ENCODE data around the gene BCAS3. TPM values are rescaled to one million over a fixed set of nuclear protein-coding genes. Genes with fewer than 3 reads are reported as not detected.
"Not testable (repeated sequence)": the region's sequence is repeated elsewhere in the genome, so short reads cannot be mapped to it uniquely, and the experiment has no call there.

BCAS3 gene
- total RNA-seq, 1 experiment from 2014 or later: 4.2 TPM

DNA sequence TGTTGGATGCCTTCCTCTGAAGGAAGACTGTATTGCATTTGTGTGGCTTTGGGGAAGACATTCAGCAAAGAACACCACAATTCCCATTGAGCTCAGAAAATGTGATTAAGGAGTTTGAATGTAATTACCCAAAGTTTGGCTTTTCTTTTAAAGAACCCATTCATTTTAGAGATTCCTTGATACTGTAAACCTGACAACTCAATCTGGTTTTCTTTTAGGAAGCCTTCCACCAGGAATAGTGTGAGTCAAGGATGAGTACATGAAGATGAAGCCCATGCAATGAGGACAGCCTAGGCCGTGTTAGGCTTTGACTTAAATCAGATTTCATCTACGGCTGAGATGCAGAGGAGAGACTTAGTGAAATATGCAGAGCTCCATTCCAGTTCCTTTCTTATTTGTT lies 450.3 kb downstream of the BCAS3 start:
- no peak for DNase-seq (ENCODE audit: low read depth)

DNA sequence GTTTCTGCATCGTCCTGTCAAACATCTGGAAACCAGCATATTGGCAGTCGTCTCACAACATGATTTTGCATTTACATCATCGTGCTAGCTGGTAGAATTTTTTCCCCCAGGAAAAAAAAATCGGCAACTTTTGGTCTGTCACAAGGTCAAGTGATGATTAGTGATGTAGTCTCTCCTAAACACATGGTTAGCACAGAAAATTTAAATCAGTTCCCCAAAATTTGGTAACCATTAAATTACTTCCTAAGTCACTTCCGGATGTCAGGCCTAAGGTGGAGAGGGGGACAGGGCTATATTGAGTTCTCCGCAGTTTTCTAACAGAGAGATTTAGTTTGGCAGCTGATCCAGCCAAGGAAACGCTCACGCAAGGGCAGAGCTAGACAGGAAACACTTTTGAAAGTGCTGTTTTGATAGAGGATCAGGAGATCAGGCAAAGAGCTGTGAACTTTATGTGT lies 451.0 kb downstream of the BCAS3 start:
- DNase-seq (ENCODE audit: low read depth): no peak

DNA sequence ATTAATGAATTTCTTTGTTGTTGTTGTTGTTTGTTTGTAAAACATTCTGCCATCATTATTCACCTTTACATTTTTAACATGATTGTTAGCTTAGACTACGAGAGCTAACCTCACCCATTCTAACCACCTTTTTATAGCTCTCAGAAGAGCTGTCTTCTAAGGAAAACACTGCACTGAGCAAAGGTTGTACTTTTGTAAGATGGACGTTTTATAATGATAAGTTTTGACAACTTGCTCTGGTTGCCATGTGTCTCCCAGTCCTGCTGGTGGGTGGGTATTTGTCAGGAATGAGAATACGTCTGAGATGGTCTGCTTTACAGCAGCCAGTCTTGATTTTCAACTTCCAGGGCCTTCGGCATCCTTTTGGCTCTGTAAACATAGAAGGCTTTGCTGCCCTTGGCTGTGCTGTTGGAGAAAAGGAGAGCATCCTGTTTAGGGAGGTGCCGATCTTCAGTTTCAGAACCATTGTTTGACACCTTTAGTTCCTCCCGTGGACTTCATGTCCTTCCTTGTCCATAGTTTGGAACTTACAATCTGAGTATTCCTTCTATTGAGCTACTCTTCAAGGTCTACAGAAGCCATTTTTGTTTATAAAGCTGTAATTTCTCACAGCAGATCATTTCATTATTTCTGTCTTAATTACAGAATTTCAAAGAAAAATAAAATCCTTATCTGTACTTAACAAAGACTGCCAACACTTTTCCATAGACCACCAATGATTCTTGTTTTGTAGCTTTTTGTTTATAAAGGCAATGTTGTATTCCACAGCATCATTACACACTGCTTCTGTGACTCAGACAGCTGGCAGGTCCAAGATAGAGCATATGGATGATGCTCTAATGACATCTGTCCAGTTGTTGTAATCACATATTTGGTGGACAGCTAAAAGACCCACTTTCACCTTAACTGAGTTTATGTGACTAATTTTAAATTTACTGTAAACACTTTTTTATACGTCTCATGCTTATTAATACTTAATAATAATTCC lies 451.9 kb downstream of the BCAS3 start:
- DNase-seq (ENCODE audit: low read depth): no peak

DNA sequence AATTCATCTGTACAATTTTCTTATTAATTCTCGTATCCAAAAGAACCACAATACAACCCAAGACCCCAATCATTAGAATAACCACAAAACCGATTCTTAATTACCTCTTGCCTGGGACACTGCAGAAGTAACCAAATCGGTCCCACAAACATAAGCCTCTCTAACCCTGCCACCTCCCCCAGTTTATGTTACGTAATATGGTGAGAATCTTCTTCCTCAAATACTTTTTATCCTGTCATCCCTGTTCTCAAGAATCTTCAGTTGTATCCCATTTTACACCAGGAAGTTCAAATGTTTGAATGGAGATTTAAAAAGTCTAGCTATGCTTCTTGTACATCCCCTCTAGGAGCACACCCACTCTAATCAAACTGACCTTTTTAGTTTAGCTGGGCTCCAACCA lies 452.7 kb downstream of the BCAS3 start:
- no peak for DNase-seq (ENCODE audit: low read depth)

DNA sequence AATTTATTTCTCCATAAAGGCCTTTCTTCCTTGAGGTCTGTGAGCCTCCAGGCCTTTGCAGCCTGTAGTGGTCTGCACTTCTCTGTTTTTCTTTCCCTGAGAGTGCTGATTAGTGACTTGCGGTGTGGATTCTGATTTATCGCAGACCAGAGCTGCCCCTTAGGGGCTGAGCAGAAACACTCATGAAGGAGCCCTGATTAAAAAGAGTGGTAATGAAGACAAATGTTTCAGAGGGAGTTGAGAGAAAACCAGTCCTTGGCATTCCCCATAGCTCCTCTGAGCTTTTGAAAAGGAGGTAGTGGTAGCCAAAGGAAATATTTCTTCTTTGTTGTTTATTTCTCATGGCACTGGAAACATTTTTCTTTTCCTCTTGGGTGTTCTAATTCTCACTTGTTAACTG lies 453.9 kb downstream of the BCAS3 start:
- no peak for DNase-seq (ENCODE audit: low read depth)

DNA sequence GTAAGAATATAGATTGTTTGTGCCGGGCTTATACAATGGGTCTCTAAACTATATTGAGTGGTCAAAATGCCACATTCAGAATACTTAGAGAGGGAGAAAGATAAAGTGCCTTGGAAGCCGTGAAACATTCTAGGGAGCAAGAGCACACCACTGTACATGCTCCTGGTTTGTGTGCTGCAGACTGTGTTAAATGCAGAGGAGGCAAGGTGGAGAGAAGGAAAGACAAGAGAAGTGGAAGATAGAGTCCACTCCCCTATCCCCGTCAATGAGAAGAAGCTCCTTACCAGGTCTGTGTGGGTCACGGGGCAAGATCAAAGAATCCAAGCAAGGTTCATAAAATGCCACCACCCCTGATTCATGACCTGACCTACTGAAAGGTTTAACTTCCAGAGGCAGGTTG lies 454.9 kb downstream of the BCAS3 start:
- DNase-seq (ENCODE audit: low read depth): no peak

DNA sequence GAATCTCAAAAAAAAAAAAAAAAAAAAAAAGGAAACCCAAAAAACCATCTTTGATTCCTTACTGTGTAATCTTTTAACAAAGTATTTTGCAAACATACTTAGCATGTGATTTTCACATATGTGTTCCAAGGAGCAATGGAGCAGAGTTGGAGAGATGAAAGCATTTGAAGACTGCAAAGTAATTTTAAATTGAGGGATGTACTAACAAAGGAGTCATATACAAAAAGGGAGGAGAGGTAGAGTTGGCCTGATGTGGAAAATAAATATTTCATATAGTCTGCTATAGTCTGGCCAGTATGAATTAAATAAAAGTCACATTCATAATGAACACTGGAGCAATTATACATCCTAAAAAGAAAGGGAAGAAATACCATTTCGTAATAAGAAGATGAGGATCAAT lies 456.2 kb downstream of the BCAS3 start:
- no peak for DNase-seq (ENCODE audit: low read depth)

DNA sequence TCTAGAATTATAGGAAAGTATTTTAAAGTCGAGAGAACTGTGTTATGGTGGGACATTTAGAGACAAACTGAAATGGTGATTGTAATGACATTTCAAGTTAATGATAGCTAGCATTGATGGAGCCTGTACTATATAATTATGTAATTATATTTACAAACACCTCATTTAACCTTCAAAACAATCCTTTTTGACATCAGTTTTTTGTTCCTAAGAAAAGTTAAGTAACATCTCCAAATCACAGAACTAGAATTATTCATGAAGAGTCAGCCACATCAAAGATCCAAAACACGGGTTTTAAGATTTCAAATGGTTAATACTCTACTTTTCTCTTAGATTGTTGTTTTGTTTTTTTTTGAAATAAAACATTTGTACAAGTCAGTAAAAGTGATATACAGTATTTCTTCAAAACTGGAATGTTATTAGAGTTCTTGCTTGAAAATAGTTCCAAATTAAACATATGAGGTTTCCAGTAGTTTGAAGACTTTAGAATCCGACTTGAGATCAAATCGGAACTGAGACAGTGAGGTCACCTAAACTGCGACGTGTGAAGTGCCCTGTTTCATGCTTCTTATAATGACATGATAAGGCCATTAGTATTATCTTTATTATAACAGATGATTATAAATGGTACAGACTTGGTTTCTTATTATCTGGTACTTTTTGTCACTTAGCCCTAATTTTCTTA lies 457.0 kb downstream of the BCAS3 start:
- no peak for DNase-seq (ENCODE audit: low read depth)

DNA sequence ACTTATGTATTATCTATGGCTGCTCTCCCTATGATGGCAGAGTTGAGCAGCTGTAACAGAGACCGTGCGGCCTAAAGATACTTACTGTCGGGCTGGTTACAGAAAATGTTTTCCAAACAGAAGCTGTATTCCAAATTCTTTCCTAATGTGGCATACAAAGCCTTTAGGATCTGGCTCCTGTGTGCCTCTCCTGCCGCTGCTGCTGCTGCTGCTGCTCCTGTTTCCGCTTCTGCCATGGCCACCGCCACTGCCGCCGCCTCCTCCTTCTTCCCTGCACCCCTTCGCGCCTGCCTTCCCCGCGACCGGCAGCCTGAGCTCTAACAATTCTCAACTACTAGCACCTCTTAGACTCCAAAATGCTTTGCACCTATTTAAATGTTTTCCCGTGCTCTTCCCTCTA lies 458.1 kb downstream of the BCAS3 start:
- no peak for DNase-seq (ENCODE audit: low read depth)

DNA sequence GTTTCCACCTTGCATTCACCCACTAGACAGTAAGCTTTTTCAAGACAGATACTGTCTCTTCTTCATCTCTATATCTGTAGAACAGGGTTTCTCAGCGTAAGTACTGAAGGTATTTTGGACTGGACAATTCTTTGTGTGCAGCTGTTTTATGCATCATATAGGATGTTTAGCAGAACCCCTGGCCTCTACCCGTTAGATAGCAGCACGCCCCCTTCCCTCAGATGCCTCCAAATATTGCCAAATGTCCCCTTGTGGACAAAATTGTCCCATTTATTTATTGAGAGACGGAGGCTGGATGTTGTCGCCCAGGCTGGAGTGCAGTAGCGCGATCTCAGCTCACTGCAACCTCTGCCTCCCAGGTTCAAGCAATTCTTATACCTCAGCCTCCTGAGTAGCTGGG lies 458.6 kb downstream of the BCAS3 start:
- DNase-seq (ENCODE audit: low read depth): no peak

DNA sequence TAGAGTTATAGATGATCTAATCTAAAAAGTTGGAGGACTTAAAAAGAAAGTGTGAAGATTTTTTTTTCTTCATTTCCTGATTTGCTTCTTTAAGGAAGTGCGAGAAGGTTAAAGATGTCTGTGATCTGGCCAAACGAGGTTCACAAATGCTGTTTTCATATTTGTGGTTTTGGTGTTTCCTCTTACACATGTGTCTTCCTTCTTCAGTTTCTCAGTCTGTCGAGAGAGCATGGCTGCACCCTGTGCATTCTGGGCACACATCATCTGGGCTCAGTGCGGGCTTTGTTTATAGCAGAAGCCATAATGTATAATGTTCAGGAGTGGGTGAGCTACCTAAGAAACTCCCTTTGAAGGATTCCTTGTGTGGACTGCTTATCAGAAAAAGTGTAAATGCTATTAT lies 461.6 kb downstream of the BCAS3 start:
- peak; percentile 64 for DNase-seq (ENCODE audit: low read depth)

DNA sequence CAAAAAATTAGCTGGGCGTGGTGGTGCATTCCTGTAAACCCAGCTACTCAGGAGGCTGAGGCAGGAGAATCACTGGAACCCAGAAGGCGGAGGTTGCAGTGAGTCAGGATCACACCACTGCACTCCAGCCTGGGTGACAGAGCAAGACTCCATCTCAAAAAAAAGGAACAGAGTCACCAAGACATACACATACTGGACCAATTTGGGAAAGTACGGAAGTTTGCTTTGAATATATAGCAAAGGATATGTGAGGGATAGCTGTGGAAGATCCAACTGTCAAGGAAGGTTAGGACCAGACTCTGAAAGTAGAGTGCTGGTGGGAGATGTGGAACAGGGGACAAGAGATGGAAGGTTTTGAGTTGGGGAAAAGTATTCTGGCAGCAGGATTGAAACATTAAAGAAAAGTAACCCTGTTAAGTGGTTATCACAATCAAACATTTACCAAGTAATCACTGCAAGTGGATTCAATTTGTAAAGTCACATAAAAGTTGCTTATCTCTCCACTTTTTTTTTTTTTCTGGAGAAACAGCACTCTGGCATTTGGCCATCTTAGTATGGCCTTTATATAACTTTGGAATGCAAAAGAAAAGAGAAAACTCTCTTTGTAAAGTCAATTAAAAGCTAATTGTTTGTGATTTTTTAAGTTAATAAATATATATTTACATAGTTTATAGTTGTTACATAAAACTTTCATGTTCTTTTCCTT lies 462.6 kb downstream of the BCAS3 start:
- DNase-seq (ENCODE audit: low read depth): no peak

DNA sequence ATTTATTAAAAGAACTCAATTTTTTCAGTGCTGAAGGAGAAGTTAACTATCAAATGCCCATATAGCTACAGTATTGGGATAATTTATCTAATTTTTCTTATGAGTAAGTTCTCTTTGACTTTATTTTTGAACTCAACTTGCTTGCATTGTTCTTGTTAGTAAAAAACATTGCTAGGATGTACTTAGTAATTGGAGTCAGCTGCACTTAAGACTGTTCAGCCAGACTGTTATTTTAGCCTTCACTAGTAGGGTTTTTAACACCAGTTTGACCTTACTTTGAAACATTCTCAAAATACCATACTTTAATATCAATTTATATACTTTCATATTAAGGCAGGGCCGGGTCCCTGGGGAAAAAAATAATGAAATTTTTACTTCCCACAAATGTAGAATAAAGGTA lies 465.4 kb downstream of the BCAS3 start:
- no peak for DNase-seq (ENCODE audit: low read depth)

DNA sequence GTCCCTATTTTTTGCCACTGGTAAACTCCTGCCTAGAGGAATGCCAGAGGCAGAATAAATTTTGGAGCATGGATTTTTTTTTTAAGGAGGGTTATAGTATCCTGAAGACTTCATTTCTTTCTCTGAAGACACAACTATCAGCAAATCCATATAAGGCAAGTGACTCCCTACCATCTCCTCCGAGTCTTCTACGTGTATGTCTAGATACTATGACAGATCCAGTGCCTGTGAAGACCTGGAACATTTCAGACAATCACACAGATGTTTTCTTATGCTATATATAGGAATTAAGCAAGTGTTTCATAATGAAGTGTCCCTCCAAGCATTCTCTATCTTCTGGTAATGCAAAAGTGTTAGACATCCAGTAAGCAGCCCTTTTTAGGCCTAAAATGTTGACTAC lies 466.5 kb downstream of the BCAS3 start:
- DNase-seq (ENCODE audit: low read depth): no peak

DNA sequence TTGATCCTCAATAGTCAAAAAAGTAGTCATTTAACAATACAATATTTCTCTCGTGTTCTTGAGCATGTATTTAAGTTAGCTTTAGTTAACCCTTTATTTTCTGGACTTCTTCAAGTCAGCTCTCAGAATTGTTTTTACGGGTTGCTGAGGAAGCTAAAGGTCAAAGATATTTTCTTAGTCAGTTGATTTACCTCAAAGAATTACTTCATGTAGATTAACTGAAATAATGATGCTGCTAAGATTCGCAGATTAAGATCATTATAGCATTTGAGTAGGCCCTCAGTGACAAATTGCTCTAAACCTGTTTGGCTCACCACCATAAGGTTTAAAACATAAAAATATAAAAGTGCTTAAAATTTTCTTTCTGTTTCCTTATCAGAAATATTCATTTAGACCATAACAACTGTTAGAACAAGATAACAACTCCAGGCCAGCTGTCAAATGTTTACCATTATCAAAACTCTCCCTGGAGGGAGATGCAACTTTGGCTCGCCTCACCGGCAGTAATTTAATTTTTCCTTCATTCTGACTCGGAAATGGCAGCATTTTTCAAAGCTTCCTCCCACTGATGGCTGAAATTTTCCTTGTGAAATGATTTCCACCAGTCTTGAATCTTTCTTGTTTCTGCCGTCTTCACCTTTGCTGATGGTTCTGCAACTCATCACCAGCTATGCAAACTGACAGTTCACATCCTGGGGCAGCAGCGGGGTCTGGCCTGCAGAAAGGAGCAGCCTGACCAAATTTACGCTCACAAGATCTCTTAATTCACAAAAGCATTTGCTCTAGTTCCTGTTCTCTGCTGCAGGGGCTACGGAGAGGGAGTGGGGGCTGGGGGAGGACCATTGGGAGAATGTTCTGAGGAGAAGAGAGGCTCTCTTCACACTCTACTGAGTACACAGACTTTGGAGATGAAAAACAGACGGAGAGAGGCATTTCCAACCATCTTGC lies 467.2 kb downstream of the BCAS3 start:
- DNase-seq (ENCODE audit: low read depth): no peak

DNA sequence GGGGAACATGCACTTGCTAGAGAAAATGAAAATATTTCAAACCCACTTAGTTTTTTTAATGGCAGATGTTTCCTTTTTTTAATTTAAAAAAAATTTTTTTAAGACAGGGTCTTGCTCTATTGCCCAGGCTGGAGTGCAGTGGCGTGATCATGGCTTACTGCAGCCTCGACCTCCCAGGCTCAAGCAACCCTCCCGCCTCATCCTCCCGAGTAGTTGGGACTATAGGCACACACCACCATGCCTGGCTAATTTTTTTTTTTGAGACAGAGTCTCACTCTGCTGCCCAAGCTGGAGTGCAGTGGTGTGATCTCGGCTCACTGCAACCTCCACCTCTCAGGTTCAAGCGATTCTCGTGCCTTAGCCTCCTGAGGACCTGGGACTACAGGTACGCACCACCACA lies 469.2 kb downstream of the BCAS3 start:
- not testable (repeated sequence) for DNase-seq (ENCODE audit: low read depth)

DNA sequence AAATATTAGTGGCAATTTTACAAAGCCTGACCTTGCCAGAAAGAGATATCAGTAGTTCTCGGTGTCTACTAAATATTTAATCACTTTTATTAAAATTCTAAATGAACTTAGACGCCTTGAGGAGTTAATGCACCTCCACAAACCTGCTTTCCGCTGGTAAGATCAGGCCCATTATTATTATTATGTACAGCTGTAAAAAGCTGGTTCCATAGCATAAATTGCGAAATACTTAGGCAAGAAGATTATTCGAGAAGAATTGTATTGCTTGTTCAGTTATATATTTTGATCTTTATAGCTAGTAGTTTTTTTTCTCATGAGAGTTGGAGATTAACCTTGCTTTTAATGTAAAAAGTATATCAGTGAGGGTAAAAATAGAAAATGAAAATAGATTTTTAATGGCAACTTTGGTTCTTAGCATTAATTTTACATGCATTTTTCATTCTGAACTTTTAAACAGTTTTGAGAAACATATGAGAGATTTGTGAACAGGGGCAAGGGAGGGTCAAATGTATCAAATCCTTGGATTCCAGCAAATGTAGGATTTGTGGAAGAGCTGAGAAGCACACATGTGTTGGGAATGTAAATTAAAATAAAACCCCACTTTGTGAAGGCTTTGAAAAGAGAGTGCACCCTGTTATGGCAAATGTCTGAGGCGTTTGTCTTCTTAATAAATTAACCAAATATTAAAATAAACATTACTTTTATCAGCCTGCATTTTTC lies 471.6 kb downstream of the BCAS3 start:
- DNase-seq (ENCODE audit: low read depth): no peak

DNA sequence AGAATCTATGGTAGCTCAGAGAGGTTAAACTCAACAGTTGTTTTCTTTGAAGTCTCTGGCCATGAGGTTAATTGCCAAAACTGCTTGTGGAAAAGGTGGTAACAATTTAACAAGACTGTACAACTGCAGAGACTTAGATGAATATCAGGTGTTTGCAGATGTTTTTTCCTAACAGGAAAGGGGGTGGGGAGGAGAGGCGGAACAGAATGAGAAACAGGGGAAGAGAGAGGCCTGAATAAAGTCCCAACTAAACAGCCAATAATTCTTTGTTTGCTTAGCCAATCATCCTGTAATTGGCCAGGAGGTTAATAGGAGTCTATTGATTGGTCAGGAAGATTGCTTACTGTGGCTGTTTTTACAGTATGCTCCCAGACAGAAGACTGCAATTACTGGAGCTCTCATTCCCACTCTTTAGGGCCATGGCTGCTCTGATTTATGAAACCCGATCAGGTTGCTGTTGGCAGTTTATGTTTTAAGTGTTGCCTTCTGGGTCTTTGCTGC lies 472.3 kb downstream of the BCAS3 start:
- no peak for DNase-seq (ENCODE audit: low read depth)

DNA sequence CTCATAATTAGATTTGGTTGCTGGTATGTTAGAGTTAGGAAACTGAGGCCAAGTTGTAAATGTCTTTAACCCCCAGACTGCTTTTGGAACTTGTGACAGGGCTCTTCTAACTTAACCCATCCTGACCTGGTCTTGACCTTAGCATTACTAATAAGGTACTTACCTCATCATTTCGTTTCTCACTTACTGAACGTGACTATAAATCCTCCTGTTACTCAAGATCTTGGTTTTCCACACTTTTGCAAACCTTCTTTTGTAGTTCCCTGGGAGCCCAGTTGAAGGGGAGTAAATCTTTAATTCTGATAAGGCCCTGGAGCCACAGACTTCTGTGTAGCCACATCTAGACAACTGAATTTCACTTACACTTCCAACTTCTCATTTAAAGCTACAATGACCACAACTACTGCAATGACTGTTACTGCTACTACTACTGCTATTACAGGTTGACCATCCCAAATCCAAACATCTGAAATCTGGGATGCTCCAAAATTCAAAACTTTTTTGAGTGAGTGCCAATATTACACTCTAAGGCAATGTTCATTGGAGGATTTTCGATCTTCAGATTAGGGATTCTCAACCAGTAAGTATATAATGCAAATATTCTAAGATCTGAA lies 473.1 kb downstream of the BCAS3 start:
- no peak for DNase-seq (ENCODE audit: low read depth)

DNA sequence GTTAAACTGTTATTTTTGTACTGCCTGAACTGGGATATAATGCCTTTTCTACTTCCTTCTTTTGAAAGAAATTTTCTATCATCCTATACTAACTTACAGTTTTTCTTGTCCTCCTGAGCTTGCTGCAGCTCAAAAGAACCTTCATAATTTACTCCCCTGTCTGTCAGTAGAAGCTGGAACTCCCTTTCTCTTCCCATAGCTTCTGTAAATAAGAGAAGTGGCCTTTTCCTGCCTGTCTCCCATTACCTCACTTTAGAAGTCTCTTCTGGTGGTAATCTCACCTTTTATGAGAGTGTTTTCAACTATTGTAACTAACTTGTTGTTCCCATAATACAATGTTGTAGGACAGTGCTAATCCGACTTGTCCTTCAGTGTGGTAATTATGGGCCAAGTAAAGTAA lies 475.2 kb downstream of the BCAS3 start:
- DNase-seq (ENCODE audit: low read depth): no peak

Measured in Daoy (cell line).